ENCODE results near the gene CMYA5. TPM values are rescaled to one million over a fixed set of nuclear protein-coding genes. Genes with fewer than 3 reads are reported as not detected.

Gene CMYA5
- total and polyA plus RNA-seq, 2 of the 4 experiments (the other 2 are of a cell fraction): 0.39 to 0.90 TPM

DNA sequence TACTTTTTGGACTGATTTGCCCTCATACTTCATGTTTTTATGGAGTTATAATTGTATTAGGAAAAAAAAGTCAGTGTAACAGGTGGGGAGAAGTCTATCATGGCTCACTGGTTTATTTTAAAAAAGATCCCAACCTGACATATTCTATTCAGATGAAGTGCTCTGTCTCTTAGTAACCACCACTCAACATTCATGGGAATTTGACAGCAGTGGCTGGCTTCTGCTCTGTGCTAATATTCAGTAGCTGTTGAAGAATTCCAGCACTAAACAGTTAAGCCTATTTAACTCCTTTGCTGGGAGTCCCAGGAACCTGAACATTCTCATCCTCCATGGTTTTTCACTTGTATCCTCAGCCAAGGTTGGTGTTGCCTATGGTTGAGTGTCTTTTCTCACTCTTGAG lies 23.1 kb downstream of the CMYA5 start:
- CTCF ChIA-PET: no interaction called here
- H3K27me3 ChIP-seq (ENCODE audit: control insufficient read depth, insufficient read depth, low read length): no peaks in the 10 kb centered on the region
- no peaks in the 10 kb centered on the region for H3K79me1 ChIP-seq (ENCODE audit: low read depth in 1 of 2, low read length in 2 of 2)
- no peak overlapping the region for H3K27ac ChIP-seq (ENCODE audit: insufficient read depth, low read length)
- H2AFZ ChIP-seq (replicated peaks; ENCODE audit: low read length, poor library complexity): no peak overlapping the region
- H3K4ac ChIP-seq (ENCODE audit: low read depth, low read length): no peak overlapping the region
- H2BK120ac ChIP-seq (ENCODE audit: low read depth, low read length): no peak overlapping the region
- dilution Hi-C loops (cut with HindIII; ENCODE audit: low sequenced_read_pairs, unreplicated experiment): no loop called here
- H2AK9ac ChIP-seq (replicated peaks; ENCODE audit: low read depth, low read length, poor library complexity): no peak overlapping the region
- H3K56ac ChIP-seq (ENCODE audit: extremely low read depth, insufficient read depth, low read length): no peak overlapping the region
- no peak overlapping the region for H2BK20ac ChIP-seq (ENCODE audit: low read depth, low read length)
- H2BK15ac ChIP-seq (ENCODE audit: low read depth, low read length): no peak overlapping the region
- no peak overlapping the region for H4K8ac ChIP-seq (ENCODE audit: low read depth in 2 of 2, low read length in 2 of 2)
- ATAC-seq (ENCODE audit: low read depth): no peak
- no peak overlapping the region for H3K4me3 ChIP-seq (ENCODE audit: insufficient read depth, low read depth, low read length)
- H3K9me3 ChIP-seq (ENCODE audit: control insufficient read depth, insufficient read depth, low read length): no peaks in the 10 kb centered on the region
- BruUV-seq (replicated peaks): no TSS peak
- no peak overlapping the region for H2AK5ac ChIP-seq (ENCODE audit: low read depth, low read length)
- no peak overlapping the region for H3K4me2 ChIP-seq (ENCODE audit: low read depth, low read length)
- H4K5ac ChIP-seq (ENCODE audit: low read depth, low read length): no peak overlapping the region
- TF ChIP-seq RFX5 (IDR thresholded peaks at IDR 0.05; ENCODE audit: low read depth, low read length): no peak
- no peak for TF ChIP-seq FOS (IDR thresholded peaks at IDR 0.05; ENCODE audit: low read depth, low read length)
- intact Hi-C loops (cut with micrococcal nuclease): no loop called here
- no peak overlapping the region for H3K18ac ChIP-seq (ENCODE audit: low read depth, low read length)
- no peaks in the 10 kb centered on the region for H3K36me3 ChIP-seq (ENCODE audit: control insufficient read depth, insufficient read depth, low read length)
- in situ Hi-C loops (cut with MboI; ENCODE audit: low sequenced_read_pairs): no loop called here
- no peaks in the 10 kb centered on the region for H3K9me1 ChIP-seq (ENCODE audit: insufficient read depth, low read length)
- H4K91ac ChIP-seq (ENCODE audit: insufficient read depth, low read depth, low read length): no peak overlapping the region
- H3K9ac ChIP-seq (ENCODE audit: low read depth, low read length): no peak overlapping the region
- no peak for DNase-seq
- H3K4me1 ChIP-seq (ENCODE audit: control insufficient read depth, insufficient read depth, low read length): no peaks in the 10 kb centered on the region
- H4K20me1 ChIP-seq (ENCODE audit: insufficient read depth, low read length): no peaks in the 10 kb centered on the region
- H2BK5ac ChIP-seq (ENCODE audit: low read depth, low read length, poor library complexity, severe bottlenecking): no peak overlapping the region
- H3K14ac ChIP-seq (replicated peaks; ENCODE audit: low read depth, low read length): no peak overlapping the region
- POLR2A ChIA-PET (ENCODE audit: unreplicated experiment): no interaction called here
- H3K23ac ChIP-seq (ENCODE audit: low read depth, low read length): no peak overlapping the region
